GM18517 (cell line): ENCODE results near the gene MBNL3.
A peak's percentile ranks its signal among the peaks of the same experiment; 100 is the strongest.
"Not testable (repeated sequence)": the region's sequence is repeated elsewhere in the genome, so short reads cannot be mapped to it uniquely, and the experiment has no call there.

Experiments
- ATAC-seq: cut with Tn5 transposase; IDR thresholded peaks from one replicate; pipeline ENCODE4 v1.9.1; 2021; ENCODE audit warnings: mild to moderate bottlenecking, moderate library complexity; ENCODE audit not compliant: unreplicated experiment

The MBNL3 gene

DNA sequence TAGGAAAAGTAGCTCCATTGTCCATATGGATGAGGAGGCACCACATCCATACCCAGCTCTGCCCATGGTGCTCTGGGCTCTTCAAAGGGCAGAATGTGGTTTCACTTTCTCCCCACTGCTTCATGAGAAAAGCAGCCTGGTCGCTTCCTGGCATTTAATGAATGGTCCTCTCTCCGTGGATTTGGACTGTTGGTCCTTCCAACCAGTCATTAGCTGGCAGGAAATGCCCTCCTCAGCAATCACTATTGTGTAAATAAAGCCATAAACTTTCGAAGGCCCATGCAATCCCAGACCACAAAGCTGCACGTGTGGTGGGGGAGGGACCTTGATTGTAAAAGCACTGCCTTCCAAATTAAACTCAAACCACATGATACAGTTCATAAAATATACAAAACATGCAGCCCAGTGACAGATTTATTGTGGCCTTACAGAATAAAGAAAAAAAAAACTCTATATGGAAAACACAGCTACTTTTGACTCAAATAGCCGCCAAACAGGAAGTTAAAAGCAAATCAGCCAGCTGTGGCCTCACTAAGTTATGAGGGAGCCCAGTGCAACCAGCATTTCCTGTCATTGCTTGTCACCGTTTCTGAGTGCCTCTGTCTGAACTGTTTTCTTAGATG, 8.1 kb downstream of the MBNL3 start:
- ATAC-seq: peak; percentile 93

GRCh38 chrX:132474544-132475248, 14.1 kb downstream of the MBNL3 start:
- no peak for ATAC-seq

GRCh38 chrX:132472397-132472796, 16.4 kb downstream of the MBNL3 start:
- ATAC-seq: no peak

DNA sequence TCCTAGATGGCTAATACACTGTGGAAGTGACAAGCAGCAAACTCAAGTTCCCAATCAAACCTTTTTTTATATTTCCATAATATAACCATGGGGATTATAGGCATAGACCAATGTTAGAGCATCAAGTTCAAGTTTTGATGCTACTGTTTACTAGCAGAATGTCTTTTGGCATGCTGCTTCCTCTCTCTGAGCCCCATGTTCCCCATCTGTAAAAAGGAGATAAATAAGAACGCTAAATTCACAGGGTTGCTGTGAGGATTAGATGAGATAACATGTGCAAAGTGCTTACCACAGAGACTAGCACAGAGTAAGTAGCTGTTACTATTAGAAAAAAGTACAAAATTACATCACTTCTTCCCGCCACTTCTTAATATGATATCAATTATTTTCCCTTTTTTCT, 18.0 kb downstream of the MBNL3 start:
- no peak for ATAC-seq

- no peak for ATAC-seq
Measured at GRCh38 chrX:132470179-132470578, 18.7 kb downstream of the MBNL3 start.

GRCh38 chrX:132468454-132468853, 20.4 kb downstream of the MBNL3 start:
- ATAC-seq: no peak

DNA sequence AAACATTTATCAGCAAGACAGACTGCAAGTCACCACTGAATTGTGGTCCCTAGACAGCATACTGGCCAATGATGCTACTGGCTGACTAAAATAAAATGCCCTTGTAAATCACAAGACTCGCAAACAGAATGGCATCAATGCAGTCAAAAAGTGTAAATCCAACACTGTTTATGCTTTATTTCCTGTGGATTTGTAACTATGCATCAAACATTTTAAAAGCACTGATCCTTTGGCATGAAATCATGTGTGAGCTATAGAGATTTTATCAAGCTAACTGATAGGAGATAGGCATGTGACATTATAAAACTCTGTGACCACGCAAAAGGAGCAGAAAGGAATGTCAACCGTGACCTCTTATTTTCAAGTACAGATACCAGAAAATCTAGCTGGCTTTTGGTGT, 20.8 kb downstream of the MBNL3 start:
- no peak for ATAC-seq

DNA sequence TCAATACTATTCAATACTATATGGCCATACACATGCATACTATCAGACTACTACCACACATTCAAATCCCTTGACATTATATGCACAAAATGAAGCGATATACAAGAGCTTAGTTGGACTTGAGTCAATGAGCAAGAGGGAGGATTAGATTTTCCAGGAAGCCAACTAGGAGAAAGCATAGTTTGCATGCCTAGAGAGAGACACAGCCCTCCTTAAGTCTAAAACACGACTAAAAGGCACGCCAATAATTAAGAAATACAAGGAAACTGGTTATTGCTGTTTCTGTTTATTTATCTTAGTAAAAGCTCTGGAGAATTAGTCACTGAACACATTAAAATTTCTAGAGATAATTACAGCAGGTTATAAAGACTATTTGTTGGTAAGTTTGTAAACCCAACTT, 21.8 kb downstream of the MBNL3 start:
- ATAC-seq: no peak

- ATAC-seq: no peak
Measured at GRCh38 chrX:132463411-132463810, 25.4 kb downstream of the MBNL3 start.

DNA sequence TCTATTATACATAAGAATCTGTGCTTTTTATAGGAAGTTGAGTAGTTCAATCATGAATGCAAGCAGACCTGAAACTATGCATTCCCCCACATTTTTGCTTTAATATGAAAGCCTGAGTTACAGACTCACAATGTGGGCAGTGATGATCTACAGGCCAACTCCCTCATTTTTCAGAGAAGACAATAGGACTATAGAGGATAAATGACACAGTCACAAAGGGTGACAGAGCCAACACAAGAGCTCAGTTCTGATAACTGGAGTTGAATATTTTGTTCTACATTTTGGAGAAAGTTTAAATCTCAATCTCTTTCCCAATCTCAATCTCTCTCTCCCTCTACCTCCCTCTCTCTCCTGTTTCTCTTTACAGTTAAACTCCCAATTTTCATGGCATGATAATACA, 27.0 kb downstream of the MBNL3 start:
- no peak for ATAC-seq

- ATAC-seq: no peak
Measured at GRCh38 chrX:132452911-132453550, 35.8 kb downstream of the MBNL3 start.

GRCh38 chrX:132445909-132446308, 42.9 kb downstream of the MBNL3 start:
- ATAC-seq: not testable (repeated sequence)

DNA sequence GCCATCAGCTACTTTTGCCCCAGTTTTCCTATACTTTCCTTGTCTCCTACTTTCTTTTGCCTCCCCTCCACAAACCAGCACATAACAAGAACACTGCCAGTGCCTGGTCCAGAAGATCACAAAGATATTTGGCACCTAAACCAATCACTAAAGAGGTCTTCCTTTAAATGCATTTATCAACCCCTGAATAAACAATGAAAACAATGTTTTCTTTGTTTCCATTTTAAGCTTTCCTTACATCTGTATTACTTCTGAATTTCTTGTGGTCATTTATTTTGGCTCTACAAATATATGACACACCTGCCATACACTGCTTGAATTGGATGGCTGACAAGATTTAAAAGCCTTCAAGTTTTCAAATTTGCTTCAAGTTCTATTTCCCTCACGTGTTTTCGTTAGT, 43.9 kb downstream of the MBNL3 start:
- ATAC-seq: no peak

GRCh38 chrX:132443196-132444135, 45.4 kb downstream of the MBNL3 start:
- ATAC-seq: no peak

GRCh38 chrX:132442691-132443090, 46.1 kb downstream of the MBNL3 start:
- no peak for ATAC-seq

- no peak for ATAC-seq
Measured at GRCh38 chrX:132435222-132435621, 53.6 kb downstream of the MBNL3 start.

- ATAC-seq: no peak
Measured at GRCh38 chrX:132433551-132433950, 55.3 kb downstream of the MBNL3 start.

- no peak for ATAC-seq
Measured at GRCh38 chrX:132433001-132433400, 55.8 kb downstream of the MBNL3 start.

DNA sequence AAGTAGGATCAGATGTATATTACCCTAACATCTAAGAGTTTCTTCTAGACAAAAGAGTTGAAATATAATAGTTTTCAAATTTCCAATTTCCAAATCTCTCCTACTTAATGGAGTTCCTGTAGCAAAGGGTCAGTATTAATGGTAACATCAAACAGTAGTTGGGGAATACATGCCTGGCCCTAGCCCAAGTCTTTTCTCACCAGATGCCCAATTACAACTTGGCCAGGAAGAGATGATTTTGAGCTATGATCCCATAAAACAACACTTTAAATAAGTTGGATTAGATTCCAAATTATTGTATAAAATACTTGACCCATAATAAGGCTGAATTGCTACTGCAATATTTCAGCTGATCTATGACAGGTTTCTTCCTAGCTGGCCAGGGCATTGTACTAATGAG, 59.9 kb downstream of the MBNL3 start:
- no peak for ATAC-seq

DNA sequence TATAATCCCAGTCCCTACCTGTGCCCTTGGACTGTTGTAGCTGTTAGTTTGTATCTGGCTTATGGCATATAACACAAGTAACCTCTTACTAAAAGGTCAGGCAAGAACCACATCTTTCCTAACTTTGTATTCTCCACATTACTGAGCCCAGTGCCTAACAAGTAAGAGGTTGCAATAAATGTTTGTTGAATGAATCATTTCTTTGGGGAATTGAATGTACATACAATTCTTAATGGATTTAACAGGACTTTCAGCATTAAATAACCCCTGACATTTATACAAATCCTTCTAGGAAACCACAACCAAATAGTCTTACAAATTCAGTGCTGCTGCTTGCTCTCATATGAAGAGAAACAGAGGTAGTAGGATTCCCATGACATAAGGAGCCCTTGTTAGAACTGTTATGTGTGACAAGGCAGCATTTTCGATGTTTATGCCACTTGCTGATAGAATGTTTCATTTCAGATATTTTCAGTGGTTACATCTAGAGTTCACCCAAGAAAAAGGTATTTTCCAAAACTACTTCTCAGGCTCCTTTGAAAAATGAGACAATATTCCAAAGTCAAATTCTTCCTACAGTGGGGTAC, 62.0 kb downstream of the MBNL3 start:
- no peak for ATAC-seq
